ENCODE measurements around the gene TBCE.

DNA sequence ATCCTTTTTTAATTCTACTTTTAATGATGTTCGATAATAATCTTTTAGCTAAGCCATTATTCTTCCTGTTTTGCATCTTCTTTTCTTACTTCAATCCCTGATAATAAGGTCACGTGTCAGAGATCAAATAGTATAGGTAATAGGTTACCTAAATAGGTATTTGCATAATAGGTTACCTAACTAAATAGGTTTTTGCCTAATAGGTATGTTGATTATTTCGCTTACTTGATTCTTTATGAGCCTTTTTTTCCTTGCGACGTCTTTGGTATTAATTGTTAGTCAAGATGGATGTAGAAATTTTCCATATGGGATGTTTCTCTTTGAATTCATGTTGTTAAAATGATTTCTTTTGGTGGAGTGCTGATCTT, 36.3 kb upstream of the TBCE start:
- TF ChIP-seq, protein P1, sequence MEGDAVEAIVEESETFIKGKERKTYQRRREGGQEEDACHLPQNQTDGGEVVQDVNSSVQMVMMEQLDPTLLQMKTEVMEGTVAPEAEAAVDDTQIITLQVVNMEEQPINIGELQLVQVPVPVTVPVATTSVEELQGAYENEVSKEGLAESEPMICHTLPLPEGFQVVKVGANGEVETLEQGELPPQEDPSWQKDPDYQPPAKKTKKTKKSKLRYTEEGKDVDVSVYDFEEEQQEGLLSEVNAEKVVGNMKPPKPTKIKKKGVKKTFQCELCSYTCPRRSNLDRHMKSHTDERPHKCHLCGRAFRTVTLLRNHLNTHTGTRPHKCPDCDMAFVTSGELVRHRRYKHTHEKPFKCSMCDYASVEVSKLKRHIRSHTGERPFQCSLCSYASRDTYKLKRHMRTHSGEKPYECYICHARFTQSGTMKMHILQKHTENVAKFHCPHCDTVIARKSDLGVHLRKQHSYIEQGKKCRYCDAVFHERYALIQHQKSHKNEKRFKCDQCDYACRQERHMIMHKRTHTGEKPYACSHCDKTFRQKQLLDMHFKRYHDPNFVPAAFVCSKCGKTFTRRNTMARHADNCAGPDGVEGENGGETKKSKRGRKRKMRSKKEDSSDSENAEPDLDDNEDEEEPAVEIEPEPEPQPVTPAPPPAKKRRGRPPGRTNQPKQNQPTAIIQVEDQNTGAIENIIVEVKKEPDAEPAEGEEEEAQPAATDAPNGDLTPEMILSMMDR (IDR thresholded peaks at IDR 0.05) = no peak
- no peak for TF ChIP-seq POLR2A (IDR thresholded peaks at IDR 0.05)

Measured in lower leg skin (tissue), 3 donors.